Activated CD4-positive, alpha-beta T cell treated with anti-CD3 and anti-CD28 coated beads, Interleukin-2, amount 10 ng/mL, durations not matched to agents 24 days and 14 days (primary cell): ENCODE measurements around the gene DOCK4. TPM values are rescaled to one million over a fixed set of nuclear protein-coding genes. Genes with fewer than 3 reads are reported as not detected.
A peak's percentile ranks its signal among the peaks of the same experiment; 100 is the strongest.

Experiments used
- DNase-seq: peaks from one replicate; pipeline ENCODE4 v3.0.0; 2022
- H3K27ac Mint-ChIP-seq: one replicate; pipeline ENCODE4 v1.8.0; 2022; ENCODE audit warnings: mild to moderate bottlenecking, mixed read lengths
- H3K27me3 Mint-ChIP-seq: one replicate; pipeline ENCODE4 v1.8.0; 2022; ENCODE audit warnings: mixed read lengths
- H3K36me3 Mint-ChIP-seq: one replicate; pipeline ENCODE4 v1.8.0; 2022; ENCODE audit warnings: low read depth, mild to moderate bottlenecking, mixed read lengths
- H3K4me1 Mint-ChIP-seq: one replicate; pipeline ENCODE4 v1.8.0; 2021; ENCODE audit warnings: mixed read lengths
- H3K4me3 Mint-ChIP-seq: one replicate; pipeline ENCODE4 v1.8.0; 2022; ENCODE audit warnings: mild to moderate bottlenecking, moderate library complexity, mixed read lengths
- H3K9me3 Mint-ChIP-seq: one replicate; pipeline ENCODE4 v1.8.0; 2021; ENCODE audit warnings: mixed read lengths
- intact Hi-C: fragments of 100-400 bp; cut with micrococcal nuclease; formaldehyde crosslinking; loops from one replicate; pipeline ENCODE4 v1.15.1; 2023
- total RNA-seq: library from RNA; stranded (reverse); gene quantifications from 2 replicates; pipeline ENCODE4 v1.2.3, GENCODE V29; 2022

The DOCK4 gene
- total RNA-seq, 1 donor from 2014 or later = 0.89 TPM

DNA sequence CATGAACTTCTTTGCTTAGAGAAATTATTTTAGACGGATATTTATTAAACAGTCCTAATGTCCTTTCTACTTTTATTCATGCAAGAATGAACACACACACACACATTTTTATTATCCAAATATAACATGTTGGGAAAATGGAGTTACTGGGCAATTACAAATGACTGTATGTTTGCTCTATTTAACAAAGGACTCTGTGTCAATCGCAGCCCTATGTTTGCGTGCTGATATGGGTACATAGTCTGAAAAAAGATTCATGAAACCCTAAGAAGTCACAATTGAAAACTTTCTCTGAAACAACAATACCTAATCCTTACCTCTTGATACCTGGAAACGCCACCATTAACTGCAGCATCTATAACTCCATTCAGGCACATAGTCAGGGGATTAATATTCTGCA is 459.2 kb downstream of the DOCK4 start:
- no peaks in the 10 kb centered on the region for H3K4me1 Mint-ChIP-seq
- DNase-seq = no peak
- no peaks in the 10 kb centered on the region for H3K36me3 Mint-ChIP-seq
- no peaks in the 10 kb centered on the region for H3K9me3 Mint-ChIP-seq
- intact Hi-C loops = no loop called here
- H3K4me3 Mint-ChIP-seq = no peak overlapping the region
- H3K27ac Mint-ChIP-seq = no peak overlapping the region
- peaks cover 4% of the 10 kb centered on the region for H3K27me3 Mint-ChIP-seq

- no peak overlapping the region for H3K4me3 Mint-ChIP-seq
- H3K36me3 Mint-ChIP-seq = no peaks in the 10 kb centered on the region
- H3K27ac Mint-ChIP-seq = no peak overlapping the region
- no peaks in the 10 kb centered on the region for H3K9me3 Mint-ChIP-seq
- peaks cover 4% of the 10 kb centered on the region for H3K27me3 Mint-ChIP-seq
- intact Hi-C loops = loop anchor here (5.0 kb wide), 2 partner anchors 113 to 1678 kb away; no protein-coding TSS in a partner anchor
- DNase-seq = no peak
- H3K4me1 Mint-ChIP-seq = no peaks in the 10 kb centered on the region
Observed at GRCh38 chr7:111744501-111745155, 461.6 kb downstream of the DOCK4 start.

DNA sequence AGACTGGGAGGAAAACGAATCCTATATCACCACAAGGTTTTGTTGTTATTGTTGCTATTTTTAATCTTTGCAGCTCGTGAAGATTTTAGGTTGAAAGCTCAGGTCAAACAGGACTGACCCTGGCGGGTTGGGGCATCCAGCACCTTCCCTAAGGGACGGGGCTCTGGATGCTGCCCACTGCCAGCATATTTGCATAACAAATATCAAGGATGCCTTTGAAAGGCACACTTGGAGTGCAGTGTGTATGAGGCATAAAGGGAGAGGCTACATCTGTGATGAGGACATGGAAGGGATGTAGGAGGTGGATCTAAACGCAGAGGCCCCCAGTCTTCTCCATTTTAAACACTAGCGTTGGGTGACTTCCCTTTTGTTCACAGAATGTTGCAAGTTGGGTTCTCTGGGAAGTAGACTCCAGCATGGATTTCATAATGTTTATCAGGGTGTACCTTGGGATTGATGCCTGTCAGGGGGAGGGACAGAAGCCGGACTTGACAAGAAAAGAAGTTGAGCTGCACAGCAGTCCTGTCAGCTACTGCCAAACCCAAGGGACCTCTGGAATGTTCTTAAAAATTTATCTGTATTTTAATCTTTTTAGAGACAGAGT is 462.9 kb downstream of the DOCK4 start:
- intact Hi-C loops = loop anchor here (5.0 kb wide), 2 partner anchors 114 to 1679 kb away; no protein-coding TSS in a partner anchor
- H3K9me3 Mint-ChIP-seq = no peaks in the 10 kb centered on the region
- H3K4me3 Mint-ChIP-seq = no peak overlapping the region

GRCh38 chr7:111741811-111742240 is 464.4 kb downstream of the DOCK4 start:
- Mint-ChIP-seq H3K36me3 (no peaks in the 10 kb centered on the region), H3K4me3 (no peak overlapping the region), H3K27me3 (no peaks in the 10 kb centered on the region), H3K9me3 (no peaks in the 10 kb centered on the region), H3K4me1 (no peaks in the 10 kb centered on the region), H3K27ac (no peak overlapping the region)
- intact Hi-C loops = loop anchor here (5.0 kb wide), 2 partner anchors 115 to 1680 kb away; no protein-coding TSS in a partner anchor
- DNase-seq = peak; percentile 75

More for the DNA sequence above, 462.9 kb downstream of the DOCK4 start:
- H3K27me3 Mint-ChIP-seq = no peaks in the 10 kb centered on the region
- H3K36me3 Mint-ChIP-seq = no peaks in the 10 kb centered on the region
- H3K27ac Mint-ChIP-seq = no peak overlapping the region
- no peaks in the 10 kb centered on the region for H3K4me1 Mint-ChIP-seq
- no peak for DNase-seq

DNA sequence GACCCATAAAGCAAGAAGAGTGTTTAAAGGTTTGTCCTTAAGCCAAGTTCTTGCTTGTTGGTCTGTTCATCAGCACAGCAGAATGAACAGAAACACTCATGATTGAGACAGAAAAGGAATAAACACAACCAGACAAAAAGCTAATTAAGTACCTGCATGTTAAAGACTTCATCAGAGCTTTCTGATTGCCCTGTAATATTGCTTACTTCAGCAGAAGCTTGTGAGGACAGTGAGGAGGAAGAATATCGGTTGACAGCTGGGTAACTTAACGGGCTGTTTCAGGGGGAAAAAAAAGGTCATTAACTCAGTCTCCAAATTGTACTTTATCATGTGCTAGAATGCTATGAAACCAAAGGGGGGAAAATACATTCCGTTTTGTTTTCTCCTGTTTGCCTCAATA is 465.3 kb downstream of the DOCK4 start:
- no peak overlapping the region for H3K4me3 Mint-ChIP-seq
- intact Hi-C loops = loop anchor here (5.0 kb wide), 2 partner anchors 116 to 1681 kb away; no protein-coding TSS in a partner anchor

GRCh38 chr7:111736552-111736874 is 469.7 kb downstream of the DOCK4 start:
- DNase-seq = no peak
- Mint-ChIP-seq H3K4me1 (no peaks in the 10 kb centered on the region), H3K36me3 (no peaks in the 10 kb centered on the region), H3K27ac (no peak overlapping the region), H3K27me3 (no peaks in the 10 kb centered on the region), H3K9me3 (no peaks in the 10 kb centered on the region), H3K4me3 (no peak overlapping the region)
- intact Hi-C loops = loop anchor here (5.0 kb wide), 1 partner anchor 644 kb away; the partner anchor contains the start of gene LRRN3

More for the DNA sequence above, 465.3 kb downstream of the DOCK4 start:
- no peaks in the 10 kb centered on the region for H3K36me3 Mint-ChIP-seq
- no peaks in the 10 kb centered on the region for H3K9me3 Mint-ChIP-seq
- H3K27ac Mint-ChIP-seq = no peak overlapping the region
- no peaks in the 10 kb centered on the region for H3K4me1 Mint-ChIP-seq
- no peaks in the 10 kb centered on the region for H3K27me3 Mint-ChIP-seq
- DNase-seq = no peak

- intact Hi-C loops = loop anchor here (1.0 to 5.0 kb wide), 2 partner anchors 644 to 1892 kb away; partner anchors contain the start of gene LRRN3
- peak; percentile 89 for DNase-seq
- no peaks in the 10 kb centered on the region for H3K9me3 Mint-ChIP-seq
- no peaks in the 10 kb centered on the region for H3K4me1 Mint-ChIP-seq
- no peak overlapping the region for H3K27ac Mint-ChIP-seq
- H3K27me3 Mint-ChIP-seq = no peaks in the 10 kb centered on the region
- H3K36me3 Mint-ChIP-seq = no peaks in the 10 kb centered on the region
- H3K4me3 Mint-ChIP-seq = no peak overlapping the region
Observed at GRCh38 chr7:111735661-111736551, 470.3 kb downstream of the DOCK4 start.

GRCh38 chr7:111734954-111735660 is 471.1 kb downstream of the DOCK4 start:
- H3K4me3 Mint-ChIP-seq = no peak overlapping the region
- intact Hi-C loops = loop anchor here (1.0 to 5.0 kb wide), 2 partner anchors 643 to 1891 kb away; partner anchors contain the start of gene LRRN3
- no peaks in the 10 kb centered on the region for H3K9me3 Mint-ChIP-seq
- DNase-seq = no peak
- H3K36me3 Mint-ChIP-seq = no peaks in the 10 kb centered on the region
- H3K27ac Mint-ChIP-seq = no peak overlapping the region
- no peaks in the 10 kb centered on the region for H3K27me3 Mint-ChIP-seq
- no peaks in the 10 kb centered on the region for H3K4me1 Mint-ChIP-seq

DNA sequence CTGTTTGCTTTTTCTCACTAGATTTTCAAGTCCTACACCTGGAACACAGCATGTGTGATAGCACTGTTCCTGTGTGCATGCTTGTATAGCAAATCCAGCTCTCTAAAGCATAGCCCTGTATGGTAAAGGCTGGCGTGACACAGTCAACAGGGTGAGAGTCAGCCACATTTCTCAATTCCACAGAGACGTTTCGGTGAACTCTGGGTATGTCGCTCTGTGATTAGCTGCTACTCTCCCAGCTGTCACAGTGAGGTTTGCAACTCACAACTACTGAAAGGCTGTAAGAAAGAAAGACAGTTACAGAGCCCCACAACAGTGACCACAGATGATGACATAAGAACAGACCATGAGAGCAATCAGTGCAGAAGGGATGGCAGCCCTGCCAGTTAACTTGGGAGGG is 473.3 kb downstream of the DOCK4 start:
- no peaks in the 10 kb centered on the region for H3K36me3 Mint-ChIP-seq
- intact Hi-C loops = no loop called here
- H3K27me3 Mint-ChIP-seq = no peaks in the 10 kb centered on the region

DNA sequence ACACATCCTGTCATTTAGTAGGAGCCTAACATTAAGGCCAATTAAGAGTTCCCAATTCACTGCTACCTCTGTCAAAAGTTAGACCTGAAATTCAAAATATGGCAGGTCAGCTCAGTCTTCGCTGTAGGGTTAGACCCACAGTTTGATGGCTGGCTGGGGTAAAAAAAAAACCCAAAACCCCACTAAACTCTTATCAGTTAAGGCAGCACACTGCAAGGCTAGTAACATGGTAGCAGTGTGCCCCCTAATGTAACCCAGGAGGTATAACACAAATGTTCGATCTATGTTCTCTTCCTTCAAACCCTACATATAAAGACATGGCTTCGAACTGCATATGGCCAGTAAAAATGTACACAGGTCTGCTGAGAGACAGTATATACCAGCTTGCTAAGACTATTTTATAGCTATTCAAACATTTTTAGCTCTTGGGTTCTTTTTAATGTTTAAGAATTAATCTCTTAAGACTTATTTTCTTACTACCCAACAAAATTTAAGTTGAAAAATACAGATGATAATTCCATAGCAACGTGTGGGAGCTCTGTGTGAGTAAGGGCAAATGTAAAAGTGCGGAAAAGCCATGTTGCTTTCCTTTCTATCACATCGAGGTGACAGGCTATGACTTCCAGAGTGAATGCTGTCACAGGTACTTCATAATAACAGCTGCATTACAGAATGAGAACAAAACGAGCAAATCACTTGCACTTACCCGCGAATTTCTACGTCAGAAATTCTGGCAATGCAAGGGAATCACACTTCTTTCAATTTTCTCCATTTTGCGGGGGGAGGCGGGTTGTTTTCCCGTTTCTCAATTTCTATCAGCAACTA is 475.5 kb downstream of the DOCK4 start:
- no peaks in the 10 kb centered on the region for H3K4me1 Mint-ChIP-seq
- no peak overlapping the region for H3K4me3 Mint-ChIP-seq
- no peaks in the 10 kb centered on the region for H3K9me3 Mint-ChIP-seq
- H3K27ac Mint-ChIP-seq = no peak overlapping the region
- H3K36me3 Mint-ChIP-seq = no peaks in the 10 kb centered on the region
- DNase-seq = no peak
- H3K27me3 Mint-ChIP-seq = no peaks in the 10 kb centered on the region
- intact Hi-C loops = no loop called here

More for the DNA sequence above, 473.3 kb downstream of the DOCK4 start:
- Mint-ChIP-seq H3K27ac (no peak overlapping the region), H3K9me3 (no peaks in the 10 kb centered on the region), H3K4me1 (no peaks in the 10 kb centered on the region), H3K4me3 (no peak overlapping the region)
- DNase-seq = no peak

DNA sequence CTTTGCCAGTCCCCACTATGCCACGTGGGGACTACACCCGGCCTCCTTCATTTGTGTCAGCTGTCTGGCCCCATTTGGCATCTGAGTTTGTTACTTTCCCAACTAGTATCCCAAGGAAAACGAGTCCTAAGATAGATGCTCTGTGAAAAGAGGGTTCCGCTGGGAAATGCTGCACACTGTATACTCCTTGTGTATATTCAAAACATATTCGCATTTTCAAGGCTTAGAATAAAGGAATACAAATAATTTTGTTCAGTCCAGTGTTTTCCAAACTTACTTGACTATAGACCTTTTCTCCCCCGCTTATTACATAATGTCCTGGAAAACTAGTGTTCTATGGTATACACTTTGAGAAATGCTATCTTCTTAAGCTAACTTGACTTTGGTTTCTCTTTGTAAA is 476.1 kb downstream of the DOCK4 start:
- H3K4me3 Mint-ChIP-seq = no peak overlapping the region
- no peaks in the 10 kb centered on the region for H3K36me3 Mint-ChIP-seq
- intact Hi-C loops = no loop called here
- H3K27ac Mint-ChIP-seq = no peak overlapping the region
- DNase-seq = no peak
- no peaks in the 10 kb centered on the region for H3K4me1 Mint-ChIP-seq
- no peaks in the 10 kb centered on the region for H3K27me3 Mint-ChIP-seq
- H3K9me3 Mint-ChIP-seq = no peaks in the 10 kb centered on the region

- H3K36me3 Mint-ChIP-seq = no peaks in the 10 kb centered on the region
- no peaks in the 10 kb centered on the region for H3K9me3 Mint-ChIP-seq
Observed at GRCh38 chr7:111729483-111729882, 476.7 kb downstream of the DOCK4 start.

GRCh38 chr7:111728635-111728995 is 477.6 kb downstream of the DOCK4 start:
- Mint-ChIP-seq H3K27ac (no peak overlapping the region), H3K9me3 (no peaks in the 10 kb centered on the region), H3K4me1 (no peaks in the 10 kb centered on the region), H3K27me3 (peaks cover 2% of the 10 kb centered on the region), H3K36me3 (no peaks in the 10 kb centered on the region), H3K4me3 (no peak overlapping the region)
- intact Hi-C loops = no loop called here
- DNase-seq = no peak

More at GRCh38 chr7:111729483-111729882, 476.7 kb downstream of the DOCK4 start:
- no peak overlapping the region for H3K4me3 Mint-ChIP-seq
- H3K27ac Mint-ChIP-seq = no peak overlapping the region
- H3K4me1 Mint-ChIP-seq = no peaks in the 10 kb centered on the region
- H3K27me3 Mint-ChIP-seq = no peaks in the 10 kb centered on the region
- no peak for DNase-seq
- intact Hi-C loops = no loop called here
